HepG2 (cell line): Measurements from ENCODE around the gene ARL16. TPM values are rescaled to one million over a fixed set of nuclear protein-coding genes. Genes with fewer than 3 reads are reported as not detected.

Experiments used
- AFF4 ChIP-seq: sonication (generic); formaldehyde crosslinking; IDR thresholded peaks from 2 replicates; pipeline ENCODE4 v1.4.0; 2020; ENCODE audit warnings: missing genetic modification reagents
- CCAR2 ChIP-seq: fragments of 200-400 bp; formaldehyde crosslinking; optimal IDR thresholded peaks from 2 replicates; pipeline ENCODE3; 2018; ENCODE audit warnings: low read depth, mild to moderate bottlenecking, low read length, moderate library complexity
- CHD4 ChIP-seq: fragments of 200-600 bp; sonication (generic); IDR thresholded peaks from 2 replicates; pipeline ENCODE4 v1.7.0; 2017; ENCODE audit warnings: mild to moderate bottlenecking, low read length, borderline replicate concordance
- E2F5 ChIP-seq: sonication (generic); formaldehyde crosslinking; conservative IDR thresholded peaks from 2 replicates; pipeline ENCODE4 v1.4.0; 2020; ENCODE audit warnings: missing genetic modification reagents
- FOXJ3 ChIP-seq: sonication (generic); formaldehyde crosslinking; IDR thresholded peaks from 2 replicates; pipeline ENCODE4 v1.4.0; 2020; ENCODE audit warnings: missing genetic modification reagents, mild to moderate bottlenecking, borderline replicate concordance
- GPBP1L1 ChIP-seq: sonication (generic); formaldehyde crosslinking; IDR thresholded peaks from 2 replicates; pipeline ENCODE4 v1.5.0; 2020; ENCODE audit warnings: mild to moderate bottlenecking, missing genetic modification reagents
- HMG20B ChIP-seq: conservative IDR thresholded peaks from 2 replicates; pipeline ENCODE4 v1.6.1; 2016; ENCODE audit warnings: missing genetic modification reagents, missing compliant biosample characterization
- IKZF5 ChIP-seq: IDR thresholded peaks from 2 replicates; pipeline ENCODE4 v1.6.1; 2018; ENCODE audit warnings: missing genetic modification reagents, mild to moderate bottlenecking, missing compliant biosample characterization
- TCF7L2 ChIP-seq: IDR thresholded peaks from 2 replicates; pipeline ENCODE4 v1.6.1; 2011; ENCODE audit warnings: mild to moderate bottlenecking, low read depth, low read length, moderate library complexity
- ZBTB37 ChIP-seq: sonication (generic); formaldehyde crosslinking; IDR thresholded peaks from 2 replicates; pipeline ENCODE4 v1.4.0; 2020; ENCODE audit warnings: mild to moderate bottlenecking, missing genetic modification reagents
- ZFX ChIP-seq: sonication (generic); formaldehyde crosslinking; IDR thresholded peaks from 2 replicates; pipeline ENCODE4 v1.4.0; 2020; ENCODE audit warnings: mild to moderate bottlenecking, low read depth, missing genetic modification reagents, moderate library complexity
- ZIK1 ChIP-seq: sonication (generic); formaldehyde crosslinking; IDR thresholded peaks from 2 replicates; pipeline ENCODE4 v1.5.0; 2020; ENCODE audit warnings: mild to moderate bottlenecking, low read depth, missing genetic modification reagents, borderline replicate concordance
- ZNF124 ChIP-seq: sonication (generic); formaldehyde crosslinking; IDR thresholded peaks from 2 replicates; pipeline ENCODE4 v1.4.0; 2020; ENCODE audit warnings: missing genetic modification reagents
- ZNF335 ChIP-seq: sonication (generic); formaldehyde crosslinking; IDR thresholded peaks from 2 replicates; pipeline ENCODE4 v1.4.0; 2020; ENCODE audit warnings: missing genetic modification reagents
- ZNF343 ChIP-seq: sonication (generic); formaldehyde crosslinking; IDR thresholded peaks from 2 replicates; pipeline ENCODE4 v1.4.0; 2020; ENCODE audit warnings: mild to moderate bottlenecking, missing genetic modification reagents
- ZNF362 ChIP-seq: sonication (generic); formaldehyde crosslinking; IDR thresholded peaks from 2 replicates; pipeline ENCODE4 v1.4.0; 2020; ENCODE audit warnings: missing genetic modification reagents, mild to moderate bottlenecking, borderline replicate concordance
- ZNF567 ChIP-seq: sonication (generic); formaldehyde crosslinking; IDR thresholded peaks from 2 replicates; pipeline ENCODE4 v1.8.1; 2023; ENCODE audit warnings: mild to moderate bottlenecking, missing genetic modification reagents, borderline replicate concordance
- ZZZ3 ChIP-seq: sonication (generic); formaldehyde crosslinking; IDR thresholded peaks from 2 replicates; pipeline ENCODE4 v1.4.0; 2020; ENCODE audit warnings: missing genetic modification reagents, mild to moderate bottlenecking, borderline replicate concordance
- polyA plus RNA-seq, 8 experiments: library from polyadenylated mRNA; depleted of rRNA in 3 of 8; stranded (reverse) in 7 of 8; unstranded in 1 of 8; fragments of >200 nt; fragmentation: Illumina TruSeq in 4 of 8; extraction: Trizol in 4 of 8; gene quantifications; 2 replicates each; pipeline versions ENCODE4 v1.2.1 to v1.2.3, GENCODE V29; 2011 to 2016; ENCODE audit warnings: low read depth in 4 of 8, missing spikeins in 1 of 8, mixed read lengths in 1 of 8; ENCODE audit not compliant: insufficient read depth in 1 of 8
- total RNA-seq, 5 experiments: library from RNA; depleted of rRNA; stranded (reverse); fragments of >200 nt; fragmentation: Illumina TruSeq; extraction: Trizol; gene quantifications; 2 replicates each; pipeline ENCODE4 v1.2.3, GENCODE V29; 2016; ENCODE audit warnings: low read depth in 1 of 5

ARL16 gene
- total and polyA plus RNA-seq, 2 of the 13 experiments (the other 11 are each of a cell fraction or from before 2014, with no cell fraction given), result 20.8 to 30.8 TPM

- TF ChIP-seq TCF7L2, result no peak
- peak; percentile 76 for TF ChIP-seq IKZF5 (CRISPR knock-in tag)
- peak; percentile 83 for TF ChIP-seq ZIK1
- peak; percentile 91 for TF ChIP-seq ZNF335 (CRISPR knock-in tag)
- 0 out of 2 replicates have a peak, but pooled peaks have one; percentile 26 for TF ChIP-seq ZNF124 (CRISPR knock-in tag)
- TF ChIP-seq GPBP1L1 (CRISPR knock-in tag), result no peak
- no peak for TF ChIP-seq HMG20B (CRISPR knock-in tag)
- TF ChIP-seq CHD4, result no peak
- no peak for TF ChIP-seq FOXJ3 (CRISPR knock-in tag)
- no peak for TF ChIP-seq ZBTB37
- no peak for TF ChIP-seq ZNF362 (CRISPR knock-in tag)
- peak; percentile 66; the same call in 1 of the 2 replicates for TF ChIP-seq E2F5 (CRISPR knock-in tag)
- TF ChIP-seq ZNF567 (CRISPR knock-in tag), result peak; percentile 15; the same call in 1 of the 2 replicates
- TF ChIP-seq ZNF343 (CRISPR knock-in tag), result peak; percentile 47; the same call in 1 of the 2 replicates
- TF ChIP-seq ZFX (CRISPR knock-in tag), result peak; percentile 79
- TF ChIP-seq AFF4, result no peak
- TF ChIP-seq ZZZ3, result peak; percentile 96
- no peak for TF ChIP-seq CCAR2
These were observed 17.0 kb downstream of the ARL16 start, which contains the start of the genes CCDC137 and OXLD1 (continued) for GRCh38 chr17:81666342-81667191.
